ENCODE results near the gene DNAJA2.

Gene DNAJA2

GRCh38 chr16:46986438-46986837 lies 13.0 kb upstream of the DNAJA2 start:
- Histone ChIP-seq H3K9me3 (ENCODE audit: insufficient read depth, low read depth, low read length) (no peaks in the 10 kb centered on the region), H3K27me3 (ENCODE audit: insufficient read depth, low read length, poor library complexity, severe bottlenecking) (no peaks in the 10 kb centered on the region), H3K9me2 (replicated peaks; ENCODE audit: low read depth, low read length) (no peaks in the 10 kb centered on the region), H3K79me2 (ENCODE audit: insufficient read depth, low read length) (no peaks in the 10 kb centered on the region), H2AFZ (ENCODE audit: low read length) (no peak overlapping the region), H3K36me3 (ENCODE audit: insufficient read depth, low read length) (no peaks in the 10 kb centered on the region), H3K4me1 (ENCODE audit: insufficient read depth, low read length, poor library complexity, severe bottlenecking) (no peaks in the 10 kb centered on the region), H4K20me1 (ENCODE audit: insufficient read depth, low read length, poor library complexity, severe bottlenecking) (no peaks in the 10 kb centered on the region), H3K4me3 (ENCODE audit: low read length, poor library complexity, severe bottlenecking) (no peak overlapping the region), H3K9ac (ENCODE audit: low read depth, low read length, poor library complexity, severe bottlenecking) (no peak overlapping the region), H3K4me2 (ENCODE audit: low read depth, low read length, poor library complexity, severe bottlenecking) (no peak overlapping the region), H3F3A (ENCODE audit: low read depth) (no peaks in the 10 kb centered on the region)
- TF ChIP-seq EZH2phosphoT487 (IDR thresholded peaks at IDR 0.05; ENCODE audit: borderline replicate concordance) (no peak), CTCF (conservative IDR thresholded peaks at IDR 0.05; ENCODE audit: low read length) (no peak)

- Histone ChIP-seq H2AFZ (ENCODE audit: low read length) (no peak overlapping the region), H3F3A (ENCODE audit: low read depth) (no peaks in the 10 kb centered on the region), H3K79me2 (ENCODE audit: insufficient read depth, low read length) (no peaks in the 10 kb centered on the region), H3K36me3 (ENCODE audit: insufficient read depth, low read length) (no peaks in the 10 kb centered on the region), H3K9me3 (ENCODE audit: insufficient read depth, low read depth, low read length) (no peaks in the 10 kb centered on the region), H3K9ac (ENCODE audit: low read depth, low read length, poor library complexity, severe bottlenecking) (no peak overlapping the region), H3K4me1 (ENCODE audit: insufficient read depth, low read length, poor library complexity, severe bottlenecking) (no peaks in the 10 kb centered on the region), H3K9me2 (replicated peaks; ENCODE audit: low read depth, low read length) (no peaks in the 10 kb centered on the region), H4K20me1 (ENCODE audit: insufficient read depth, low read length, poor library complexity, severe bottlenecking) (no peaks in the 10 kb centered on the region), H3K27me3 (ENCODE audit: insufficient read depth, low read length, poor library complexity, severe bottlenecking) (no peaks in the 10 kb centered on the region), H3K4me3 (ENCODE audit: low read length, poor library complexity, severe bottlenecking) (no peak overlapping the region), H3K4me2 (ENCODE audit: low read depth, low read length, poor library complexity, severe bottlenecking) (no peak overlapping the region)
- TF ChIP-seq EZH2phosphoT487 (IDR thresholded peaks at IDR 0.05; ENCODE audit: borderline replicate concordance) (no peak), CTCF (conservative IDR thresholded peaks at IDR 0.05; ENCODE audit: low read length) (no peak)
Measured at GRCh38 chr16:46982335-46982734, 8.9 kb upstream of the DNAJA2 start.

GRCh38 chr16:46980926-46981325 lies 7.5 kb upstream of the DNAJA2 start:
- Histone ChIP-seq H4K20me1 (ENCODE audit: insufficient read depth, low read length, poor library complexity, severe bottlenecking) (no peaks in the 10 kb centered on the region), H3K9me2 (replicated peaks; ENCODE audit: low read depth, low read length) (no peaks in the 10 kb centered on the region), H2AFZ (ENCODE audit: low read length) (no peak overlapping the region), H3K79me2 (ENCODE audit: insufficient read depth, low read length) (no peaks in the 10 kb centered on the region), H3K4me1 (ENCODE audit: insufficient read depth, low read length, poor library complexity, severe bottlenecking) (no peaks in the 10 kb centered on the region), H3K4me2 (ENCODE audit: low read depth, low read length, poor library complexity, severe bottlenecking) (no peak overlapping the region), H3K9ac (ENCODE audit: low read depth, low read length, poor library complexity, severe bottlenecking) (no peak overlapping the region), H3K36me3 (ENCODE audit: insufficient read depth, low read length) (no peaks in the 10 kb centered on the region), H3K4me3 (ENCODE audit: low read length, poor library complexity, severe bottlenecking) (no peak overlapping the region), H3F3A (ENCODE audit: low read depth) (no peaks in the 10 kb centered on the region), H3K27me3 (ENCODE audit: insufficient read depth, low read length, poor library complexity, severe bottlenecking) (no peaks in the 10 kb centered on the region), H3K9me3 (ENCODE audit: insufficient read depth, low read depth, low read length) (no peaks in the 10 kb centered on the region)
- TF ChIP-seq EZH2phosphoT487 (IDR thresholded peaks at IDR 0.05; ENCODE audit: borderline replicate concordance) (no peak), CTCF (conservative IDR thresholded peaks at IDR 0.05; ENCODE audit: low read length) (no peak)

Measured in Loucy (cell line).